GM23338 (cell line): ENCODE results near the gene TMC2. TPM values are rescaled to one million over a fixed set of nuclear protein-coding genes. Genes with fewer than 3 reads are reported as not detected.

ENCODE experiments used
- ATAC-seq: fragments of 200-7000 bp; cut with Tn5 transposase; 3 replicates; pipeline ENCODE4 v1.9.1; 2020
- DNase-seq: peaks from one replicate; pipeline ENCODE4 v3.0.0-alpha.2; 2015; ENCODE audit warnings: low spot score
- H2AFZ ChIP-seq: fragments of 200-600 bp; sonication (generic); 2 replicates; pipeline ENCODE4 v1.8.0; 2016; ENCODE audit warnings: antibody characterized with exemption, mild to moderate bottlenecking, moderate library complexity
- H3F3A ChIP-seq: fragments of 200-600 bp; sonication (generic); replicated peaks from 2 replicates; pipeline ENCODE4 v1.8.0; 2017; ENCODE audit warnings: antibody characterized with exemption, mixed run types, low read depth
- H3K27ac ChIP-seq: fragments of 200-600 bp; sonication (generic); 2 replicates; pipeline ENCODE4 v1.6.1; 2016; ENCODE audit warnings: low read depth
- H3K27me3 ChIP-seq: fragments of 200-600 bp; sonication (generic); 2 replicates; pipeline ENCODE4 v1.8.0; 2016; ENCODE audit warnings: mild to moderate bottlenecking, mixed run types, moderate library complexity; ENCODE audit not compliant: insufficient read depth
- H3K36me3 ChIP-seq: fragments of 200-600 bp; sonication (generic); 2 replicates; pipeline ENCODE4 v1.8.0; 2016; ENCODE audit warnings: mild to moderate bottlenecking; ENCODE audit not compliant: insufficient read depth
- H3K4me1 ChIP-seq: fragments of 200-600 bp; sonication (generic); 2 replicates; pipeline ENCODE4 v1.8.0; 2016; ENCODE audit warnings: mild to moderate bottlenecking, moderate library complexity; ENCODE audit not compliant: insufficient read depth
- H3K4me2 ChIP-seq: fragments of 200-600 bp; sonication (generic); 2 replicates; pipeline ENCODE4 v1.7.1; 2017; ENCODE audit warnings: mixed run types
- H3K4me3 ChIP-seq: fragments of 200-600 bp; sonication (generic); 2 replicates; pipeline ENCODE4 v1.6.1; 2016; ENCODE audit warnings: mixed run types
- H3K79me2 ChIP-seq: fragments of 200-600 bp; sonication (generic); replicated peaks from 2 replicates; pipeline ENCODE4 v1.8.0; 2017; ENCODE audit warnings: mild to moderate bottlenecking; ENCODE audit not compliant: insufficient read depth
- H3K9me2 ChIP-seq: fragments of 200-600 bp; sonication (generic); 2 replicates; pipeline ENCODE4 v1.8.0; 2017; ENCODE audit not compliant: insufficient read depth
- H4K20me1 ChIP-seq: fragments of 200-600 bp; sonication (generic); replicated peaks from 2 replicates; pipeline ENCODE4 v1.8.0; 2017; ENCODE audit warnings: mild to moderate bottlenecking; ENCODE audit not compliant: insufficient read depth
- H3K27ac Mint-ChIP-seq: 2 replicates; pipeline ENCODE4 v1.8.0; 2020; ENCODE audit warnings: inconsistent platforms, mild to moderate bottlenecking, moderate library complexity, mixed read lengths
- H3K27me3 Mint-ChIP-seq: 3 replicates; pipeline ENCODE4 v1.8.0; 2022; ENCODE audit warnings: low read depth, mild to moderate bottlenecking, moderate library complexity, mixed read lengths, inconsistent platforms; ENCODE audit not compliant: insufficient read depth, poor library complexity
- H3K36me3 Mint-ChIP-seq: 3 replicates; pipeline ENCODE4 v1.8.0; 2021; ENCODE audit warnings: low read depth, mild to moderate bottlenecking, inconsistent platforms, moderate library complexity, mixed read lengths
- H3K4me1 Mint-ChIP-seq: 3 replicates; pipeline ENCODE4 v1.8.0; 2020; ENCODE audit warnings: mild to moderate bottlenecking, inconsistent platforms, mixed read lengths
- H3K4me3 Mint-ChIP-seq: 3 replicates; pipeline ENCODE4 v1.8.0; 2021; ENCODE audit warnings: moderate library complexity, mild to moderate bottlenecking, inconsistent platforms, mixed read lengths
- H3K9me3 Mint-ChIP-seq: 3 replicates; pipeline ENCODE4 v1.8.0; 2020; ENCODE audit warnings: moderate library complexity, mild to moderate bottlenecking, inconsistent platforms, mixed read lengths
- CREB1 ChIP-seq: fragments of 250-450 bp; sonication (Bioruptor Pico); IDR thresholded peaks from 2 replicates; pipeline ENCODE4 v1.5.0; 2020; ENCODE audit warnings: low read depth, mild to moderate bottlenecking, moderate library complexity
- CTCF ChIP-seq, 2 experiments: fragments of 200-600 bp in 1 of 2; sonication (generic) in 1 of 2; conservative IDR thresholded peaks; 2 replicates each; pipeline versions ENCODE4 v1.5.1 to v1.6.1; 2016 to 2017; ENCODE audit warnings: antibody characterized with exemption in 2 of 2, low read depth in 2 of 2, mild to moderate bottlenecking in 2 of 2, moderate library complexity in 1 of 2
- ETS1 ChIP-seq: IDR thresholded peaks from 2 replicates; pipeline ENCODE4 v1.6.1; 2016; ENCODE audit warnings: antibody characterized with exemption
- EZH2 ChIP-seq: fragments of 200-600 bp; sonication (generic); IDR thresholded peaks from one replicate; pipeline ENCODE4 v1.8.0; 2017; ENCODE audit warnings: antibody characterized with exemption, mild to moderate bottlenecking, low read depth; ENCODE audit not compliant: unreplicated experiment
- EZH2phosphoT487 ChIP-seq: fragments of 200-600 bp; sonication (generic); IDR thresholded peaks from one replicate; pipeline ENCODE4 v1.8.1; 2018; ENCODE audit warnings: antibody characterized with exemption; ENCODE audit not compliant: unreplicated experiment
- JUNB ChIP-seq: IDR thresholded peaks from one replicate; pipeline ENCODE4 v1.6.1; 2016; ENCODE audit warnings: antibody characterized with exemption; ENCODE audit not compliant: unreplicated experiment
- NANOG ChIP-seq: IDR thresholded peaks from 2 replicates; pipeline ENCODE4 v1.6.1; 2016; ENCODE audit warnings: antibody characterized with exemption, borderline replicate concordance
- POLR2AphosphoS5 ChIP-seq: IDR thresholded peaks from 2 replicates; pipeline ENCODE4 v1.6.1; 2016; ENCODE audit warnings: antibody characterized with exemption, low read depth
- STAT1 ChIP-seq: IDR thresholded peaks from one replicate; pipeline ENCODE4 v1.6.1; 2016; ENCODE audit warnings: antibody characterized with exemption; ENCODE audit not compliant: unreplicated experiment
- ZNF114 ChIP-seq: fragments of 250-450 bp; sonication (Bioruptor Pico); IDR thresholded peaks from 2 replicates; pipeline ENCODE4 v1.5.0; 2020; ENCODE audit warnings: mild to moderate bottlenecking, moderate library complexity
- ZNF331 ChIP-seq: fragments of 250-450 bp; sonication (Bioruptor Pico); IDR thresholded peaks from 2 replicates; pipeline ENCODE4 v1.5.0; 2020; ENCODE audit warnings: low read depth, mild to moderate bottlenecking, moderate library complexity
- polyA plus RNA-seq: library from polyadenylated mRNA; unstranded; fragments of >200 nt; fragmentation: Nextera tagmentation; extraction: Ambion mirVana; gene quantifications from 2 replicates; pipeline ENCODE4 v1.2.1, GENCODE V29; 2016
- total RNA-seq: library from RNA; depleted of rRNA; stranded (reverse); fragments of >200 nt; shearing (Covaris generic); gene quantifications from 2 replicates; pipeline ENCODE4 v1.2.3, GENCODE V29; 2014
- TF ChIP-seq, protein P1 (sequence below): IDR thresholded peaks from one replicate; pipeline ENCODE4 v1.6.1; 2018; ENCODE audit warnings: antibody characterized with exemption; ENCODE audit not compliant: unreplicated experiment
- TF ChIP-seq, protein P2 (sequence below): fragments of 250-450 bp; sonication (Bioruptor Pico); IDR thresholded peaks from 2 replicates; pipeline ENCODE4 v1.5.0; 2020; ENCODE audit warnings: mild to moderate bottlenecking, moderate library complexity

Gene TMC2
- total and polyA plus RNA-seq, 2 experiments from 2014 or later: not detected

DNA sequence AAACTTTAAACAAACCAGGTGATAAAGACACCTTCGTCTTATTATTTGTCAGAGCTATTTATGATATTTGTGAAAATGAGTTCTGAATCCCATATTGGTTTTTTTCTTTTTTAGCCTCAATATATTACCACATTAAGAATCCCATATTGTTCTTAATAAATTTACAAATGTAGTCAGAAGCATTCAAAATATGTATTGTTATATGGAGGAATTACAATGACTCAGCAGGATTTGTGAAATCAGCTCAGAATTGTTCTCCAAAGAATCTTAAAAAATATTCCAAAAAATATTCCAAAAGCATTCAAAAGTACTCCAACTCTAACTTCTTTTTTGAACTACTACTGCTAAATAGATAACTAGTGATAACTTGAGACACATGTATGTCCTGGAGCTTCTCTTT is 21.2 kb upstream of the TMC2 start:
- Histone ChIP-seq H3K36me3 (no peaks in the 10 kb centered on the region), H4K20me1 (peaks cover 9% of the 10 kb centered on the region), H3K4me2 (no peak overlapping the region), H3K9me2 (no peaks in the 10 kb centered on the region), H3F3A (no peaks in the 10 kb centered on the region), H3K4me1 (no peaks in the 10 kb centered on the region), H3K27me3 (peaks cover 100% of the 10 kb centered on the region), H3K79me2 (no peaks in the 10 kb centered on the region), H3K27ac (no peak overlapping the region), H2AFZ (no peak overlapping the region), H3K4me3 (no peak overlapping the region)
- Mint-ChIP-seq H3K9me3 (no peaks in the 10 kb centered on the region; the same call in 2 of the 3 replicates), H3K27me3 (peaks cover 55% of the 10 kb centered on the region), H3K36me3 (no peaks in the 10 kb centered on the region), H3K4me1 (0 out of 3 replicates have a peak, but pooled peaks cover 2% of the 10 kb centered on the region), H3K4me3 (no peak overlapping the region), H3K27ac (no peak overlapping the region)
- DNase-seq (no peak), ATAC-seq (no peak)
- TF ChIP-seq ETS1 (no peak), STAT1 (no peak), ZNF114 (CRISPR knock-in tag) (no peak), NANOG (no peak), EZH2phosphoT487 (no peak), JUNB (no peak), POLR2AphosphoS5 (no peak), CTCF (conservative IDR thresholded peaks at IDR 0.05; ENCODE audit: low read depth in 2 of 2) (no peak), CREB1 (no peak), ZNF331 (CRISPR knock-in tag) (no peak), EZH2 (no peak)
- TF ChIP-seq, protein P1, sequence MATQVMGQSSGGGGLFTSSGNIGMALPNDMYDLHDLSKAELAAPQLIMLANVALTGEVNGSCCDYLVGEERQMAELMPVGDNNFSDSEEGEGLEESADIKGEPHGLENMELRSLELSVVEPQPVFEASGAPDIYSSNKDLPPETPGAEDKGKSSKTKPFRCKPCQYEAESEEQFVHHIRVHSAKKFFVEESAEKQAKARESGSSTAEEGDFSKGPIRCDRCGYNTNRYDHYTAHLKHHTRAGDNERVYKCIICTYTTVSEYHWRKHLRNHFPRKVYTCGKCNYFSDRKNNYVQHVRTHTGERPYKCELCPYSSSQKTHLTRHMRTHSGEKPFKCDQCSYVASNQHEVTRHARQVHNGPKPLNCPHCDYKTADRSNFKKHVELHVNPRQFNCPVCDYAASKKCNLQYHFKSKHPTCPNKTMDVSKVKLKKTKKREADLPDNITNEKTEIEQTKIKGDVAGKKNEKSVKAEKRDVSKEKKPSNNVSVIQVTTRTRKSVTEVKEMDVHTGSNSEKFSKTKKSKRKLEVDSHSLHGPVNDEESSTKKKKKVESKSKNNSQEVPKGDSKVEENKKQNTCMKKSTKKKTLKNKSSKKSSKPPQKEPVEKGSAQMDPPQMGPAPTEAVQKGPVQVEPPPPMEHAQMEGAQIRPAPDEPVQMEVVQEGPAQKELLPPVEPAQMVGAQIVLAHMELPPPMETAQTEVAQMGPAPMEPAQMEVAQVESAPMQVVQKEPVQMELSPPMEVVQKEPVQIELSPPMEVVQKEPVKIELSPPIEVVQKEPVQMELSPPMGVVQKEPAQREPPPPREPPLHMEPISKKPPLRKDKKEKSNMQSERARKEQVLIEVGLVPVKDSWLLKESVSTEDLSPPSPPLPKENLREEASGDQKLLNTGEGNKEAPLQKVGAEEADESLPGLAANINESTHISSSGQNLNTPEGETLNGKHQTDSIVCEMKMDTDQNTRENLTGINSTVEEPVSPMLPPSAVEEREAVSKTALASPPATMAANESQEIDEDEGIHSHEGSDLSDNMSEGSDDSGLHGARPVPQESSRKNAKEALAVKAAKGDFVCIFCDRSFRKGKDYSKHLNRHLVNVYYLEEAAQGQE: no peak
- TF ChIP-seq, protein P2, sequence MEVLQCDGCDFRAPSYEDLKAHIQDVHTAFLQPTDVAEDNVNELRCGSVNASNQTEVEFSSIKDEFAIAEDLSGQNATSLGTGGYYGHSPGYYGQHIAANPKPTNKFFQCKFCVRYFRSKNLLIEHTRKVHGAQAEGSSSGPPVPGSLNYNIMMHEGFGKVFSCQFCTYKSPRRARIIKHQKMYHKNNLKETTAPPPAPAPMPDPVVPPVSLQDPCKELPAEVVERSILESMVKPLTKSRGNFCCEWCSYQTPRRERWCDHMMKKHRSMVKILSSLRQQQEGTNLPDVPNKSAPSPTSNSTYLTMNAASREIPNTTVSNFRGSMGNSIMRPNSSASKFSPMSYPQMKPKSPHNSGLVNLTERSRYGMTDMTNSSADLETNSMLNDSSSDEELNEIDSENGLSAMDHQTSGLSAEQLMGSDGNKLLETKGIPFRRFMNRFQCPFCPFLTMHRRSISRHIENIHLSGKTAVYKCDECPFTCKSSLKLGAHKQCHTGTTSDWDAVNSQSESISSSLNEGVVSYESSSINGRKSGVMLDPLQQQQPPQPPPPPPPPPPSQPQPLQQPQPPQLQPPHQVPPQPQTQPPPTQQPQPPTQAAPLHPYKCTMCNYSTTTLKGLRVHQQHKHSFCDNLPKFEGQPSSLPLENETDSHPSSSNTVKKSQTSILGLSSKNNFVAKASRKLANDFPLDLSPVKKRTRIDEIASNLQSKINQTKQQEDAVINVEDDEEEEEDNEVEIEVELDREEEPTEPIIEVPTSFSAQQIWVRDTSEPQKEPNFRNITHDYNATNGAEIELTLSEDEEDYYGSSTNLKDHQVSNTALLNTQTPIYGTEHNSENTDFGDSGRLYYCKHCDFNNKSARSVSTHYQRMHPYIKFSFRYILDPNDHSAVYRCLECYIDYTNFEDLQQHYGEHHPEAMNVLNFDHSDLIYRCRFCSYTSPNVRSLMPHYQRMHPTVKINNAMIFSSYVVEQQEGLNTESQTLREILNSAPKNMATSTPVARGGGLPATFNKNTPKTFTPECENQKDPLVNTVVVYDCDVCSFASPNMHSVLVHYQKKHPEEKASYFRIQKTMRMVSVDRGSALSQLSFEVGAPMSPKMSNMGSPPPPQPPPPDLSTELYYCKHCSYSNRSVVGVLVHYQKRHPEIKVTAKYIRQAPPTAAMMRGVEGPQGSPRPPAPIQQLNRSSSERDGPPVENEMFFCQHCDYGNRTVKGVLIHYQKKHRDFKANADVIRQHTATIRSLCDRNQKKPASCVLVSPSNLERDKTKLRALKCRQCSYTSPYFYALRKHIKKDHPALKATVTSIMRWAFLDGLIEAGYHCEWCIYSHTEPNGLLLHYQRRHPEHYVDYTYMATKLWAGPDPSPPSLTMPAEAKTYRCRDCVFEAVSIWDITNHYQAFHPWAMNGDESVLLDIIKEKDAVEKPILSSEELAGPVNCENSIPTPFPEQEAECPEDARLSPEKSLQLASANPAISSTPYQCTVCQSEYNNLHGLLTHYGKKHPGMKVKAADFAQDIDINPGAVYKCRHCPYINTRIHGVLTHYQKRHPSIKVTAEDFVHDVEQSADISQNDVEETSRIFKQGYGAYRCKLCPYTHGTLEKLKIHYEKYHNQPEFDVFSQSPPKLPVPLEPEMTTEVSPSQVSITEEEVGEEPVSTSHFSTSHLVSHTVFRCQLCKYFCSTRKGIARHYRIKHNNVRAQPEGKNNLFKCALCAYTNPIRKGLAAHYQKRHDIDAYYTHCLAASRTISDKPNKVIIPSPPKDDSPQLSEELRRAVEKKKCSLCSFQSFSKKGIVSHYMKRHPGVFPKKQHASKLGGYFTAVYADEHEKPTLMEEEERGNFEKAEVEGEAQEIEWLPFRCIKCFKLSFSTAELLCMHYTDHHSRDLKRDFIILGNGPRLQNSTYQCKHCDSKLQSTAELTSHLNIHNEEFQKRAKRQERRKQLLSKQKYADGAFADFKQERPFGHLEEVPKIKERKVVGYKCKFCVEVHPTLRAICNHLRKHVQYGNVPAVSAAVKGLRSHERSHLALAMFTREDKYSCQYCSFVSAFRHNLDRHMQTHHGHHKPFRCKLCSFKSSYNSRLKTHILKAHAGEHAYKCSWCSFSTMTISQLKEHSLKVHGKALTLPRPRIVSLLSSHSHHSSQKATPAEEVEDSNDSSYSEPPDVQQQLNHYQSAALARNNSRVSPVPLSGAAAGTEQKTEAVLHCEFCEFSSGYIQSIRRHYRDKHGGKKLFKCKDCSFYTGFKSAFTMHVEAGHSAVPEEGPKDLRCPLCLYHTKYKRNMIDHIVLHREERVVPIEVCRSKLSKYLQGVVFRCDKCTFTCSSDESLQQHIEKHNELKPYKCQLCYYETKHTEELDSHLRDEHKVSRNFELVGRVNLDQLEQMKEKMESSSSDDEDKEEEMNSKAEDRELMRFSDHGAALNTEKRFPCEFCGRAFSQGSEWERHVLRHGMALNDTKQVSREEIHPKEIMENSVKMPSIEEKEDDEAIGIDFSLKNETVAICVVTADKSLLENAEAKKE (CRISPR knock-in tag): no peak
